Stimulated activated CD8-positive, alpha-beta memory T cell treated with anti-CD3 and anti-CD28 coated beads, Interleukin-4, amount 100 ng/mL, for 48 hours (primary cell): ENCODE data around the gene CDH4.
"Not testable (repeated sequence)": the region's sequence is repeated elsewhere in the genome, so short reads cannot be mapped to it uniquely, and the experiment has no call there.

Experiments used
- DNase-seq: peaks from one replicate; pipeline ENCODE4 v3.0.0-alpha.2; 2020

The CDH4 gene

GRCh38 chr20:61424011-61424627, 172.1 kb downstream of the CDH4 start:
- DNase-seq: no peak

DNA sequence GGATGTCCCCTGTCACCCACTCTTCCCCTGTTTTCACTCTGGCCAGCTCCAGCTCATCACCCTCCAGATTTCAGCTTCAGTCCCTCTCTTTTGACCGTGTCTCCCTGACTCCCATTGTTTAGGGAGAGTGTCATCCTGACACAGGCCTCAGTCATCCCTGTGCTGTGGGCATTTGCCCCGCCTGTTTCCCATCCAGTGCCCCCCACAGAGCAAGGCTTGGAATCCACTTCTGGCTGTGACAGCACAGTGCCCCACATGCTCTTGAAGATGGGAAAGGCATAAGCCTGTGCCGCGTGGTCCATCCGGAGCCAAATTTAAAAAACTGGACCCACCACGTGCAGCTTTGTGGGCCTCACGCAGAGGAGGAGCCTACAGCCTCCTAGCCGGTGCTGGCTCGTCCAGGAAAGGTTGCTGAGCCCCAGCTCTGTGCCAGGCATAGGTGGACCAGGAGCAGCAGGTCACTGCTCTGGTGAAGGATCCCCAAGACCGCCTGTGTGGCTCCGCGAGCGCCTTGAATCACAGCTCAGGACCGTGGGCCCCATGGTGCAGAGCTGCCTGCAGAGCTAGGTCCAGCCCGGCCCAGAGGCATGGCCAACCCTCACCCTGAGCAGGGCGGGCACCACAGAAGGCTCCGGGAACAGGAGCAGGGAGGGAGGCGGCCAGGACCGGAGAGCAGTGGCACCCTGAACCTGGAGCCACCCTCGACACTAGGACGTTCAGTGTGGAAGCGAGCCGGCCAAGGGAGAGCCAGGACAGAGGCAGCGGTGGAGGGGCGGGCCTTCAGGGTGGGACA, 172.8 kb downstream of the CDH4 start:
- DNase-seq: no peak

GRCh38 chr20:61425541-61425991, 173.5 kb downstream of the CDH4 start:
- not testable (repeated sequence) for DNase-seq

- no peak for DNase-seq
Observed at GRCh38 chr20:61426352-61426751, 174.3 kb downstream of the CDH4 start.

- no peak for DNase-seq
Observed at GRCh38 chr20:61429458-61430227, 177.6 kb downstream of the CDH4 start.

DNA sequence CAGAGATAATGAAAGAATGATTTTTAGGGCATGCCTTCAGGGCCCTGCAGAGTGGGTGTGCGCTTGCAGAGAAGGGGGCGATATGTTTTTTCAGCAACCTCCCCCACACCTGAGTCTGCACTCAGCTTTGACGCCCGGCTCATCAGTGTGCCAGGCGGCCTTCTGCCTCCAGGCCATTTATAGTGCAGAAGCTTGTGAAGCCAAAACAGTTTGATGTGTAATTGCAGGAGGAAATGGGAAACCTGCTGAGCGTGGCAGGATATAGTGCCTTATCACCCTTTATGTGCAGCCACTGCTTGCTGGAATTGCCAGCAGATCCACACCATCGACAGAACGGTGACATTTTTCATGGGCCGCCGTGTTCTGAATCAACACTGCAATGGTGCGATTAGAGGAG, 178.2 kb downstream of the CDH4 start:
- no peak for DNase-seq

GRCh38 chr20:61433176-61433575, 181.1 kb downstream of the CDH4 start:
- DNase-seq: no peak

- no peak for DNase-seq
Observed at GRCh38 chr20:61433816-61434215, 181.8 kb downstream of the CDH4 start.

DNA sequence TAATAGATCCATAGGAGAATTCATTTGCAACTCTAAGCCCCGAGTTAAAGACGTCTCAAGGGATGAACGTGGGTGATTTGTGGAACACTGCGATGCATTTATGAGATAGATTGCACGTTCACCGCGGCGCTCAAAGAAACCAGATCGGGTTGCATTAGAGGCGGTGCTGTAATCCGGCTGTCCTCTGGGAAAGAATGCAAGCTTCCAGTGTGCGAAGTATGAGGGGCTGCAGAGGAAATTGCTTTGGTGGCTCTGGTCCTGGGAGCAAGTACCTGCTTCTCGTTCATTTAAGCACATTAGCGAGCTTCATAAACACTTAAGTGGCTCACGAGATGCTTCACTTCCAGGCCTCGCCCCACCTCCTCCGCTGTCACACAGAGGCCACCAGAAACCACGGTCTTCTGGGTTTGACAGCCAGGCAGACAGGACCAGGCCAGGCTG, 182.3 kb downstream of the CDH4 start:
- DNase-seq: no peak

GRCh38 chr20:61435184-61435822, 183.2 kb downstream of the CDH4 start:
- DNase-seq: no peak

- no peak for DNase-seq
Observed at GRCh38 chr20:61435823-61436220, 183.8 kb downstream of the CDH4 start.

- DNase-seq: no peak
Observed at GRCh38 chr20:61436283-61436666, 184.2 kb downstream of the CDH4 start.

- no peak for DNase-seq
Observed at GRCh38 chr20:61436667-61437279, 184.7 kb downstream of the CDH4 start.

GRCh38 chr20:61437280-61438206, 185.5 kb downstream of the CDH4 start:
- DNase-seq: no peak

DNA sequence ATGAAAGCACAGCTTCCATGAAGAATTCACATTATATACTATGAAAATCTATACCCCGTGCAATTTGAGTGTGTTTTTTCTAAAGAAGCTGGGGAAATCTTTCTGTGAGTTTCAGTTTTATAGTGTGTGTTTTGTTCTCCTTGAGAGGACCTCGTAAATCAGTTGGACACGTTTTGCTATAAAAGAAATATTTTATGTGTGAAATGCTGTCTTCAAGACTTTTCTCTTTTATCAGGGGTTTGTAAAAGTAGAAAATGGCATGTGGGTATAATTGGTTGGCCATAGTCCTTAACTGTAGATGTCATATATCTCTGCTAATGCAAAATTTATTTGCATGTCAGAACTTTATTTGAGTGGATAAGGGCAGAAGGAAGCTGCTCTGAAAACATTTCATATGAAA, 186.2 kb downstream of the CDH4 start:
- no peak for DNase-seq

- no peak for DNase-seq
Observed at GRCh38 chr20:61439251-61439650, 187.2 kb downstream of the CDH4 start.

GRCh38 chr20:61440548-61441055, 188.5 kb downstream of the CDH4 start:
- no peak for DNase-seq

DNA sequence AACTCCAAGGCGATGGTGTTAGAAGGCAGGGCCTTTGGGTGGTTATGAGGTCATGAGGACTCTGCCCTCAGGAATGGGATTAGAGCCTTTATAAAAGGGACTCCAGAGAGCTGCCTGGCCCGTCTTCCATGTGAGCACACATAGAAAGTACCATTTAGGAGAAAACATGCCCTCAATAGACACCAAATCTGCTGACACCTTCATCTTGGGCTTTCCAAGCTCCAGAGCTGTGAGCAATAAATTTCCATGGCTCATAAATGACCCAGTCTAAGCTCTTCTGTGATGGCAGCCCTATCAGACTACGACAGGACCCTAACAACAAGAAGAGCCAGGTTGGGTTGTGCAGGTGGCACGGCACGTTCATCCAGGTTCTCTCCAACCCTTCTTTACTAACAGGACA, 189.5 kb downstream of the CDH4 start:
- DNase-seq: no peak

- no peak for DNase-seq
Observed at GRCh38 chr20:61442075-61442670, 190.1 kb downstream of the CDH4 start.

GRCh38 chr20:61442718-61443117, 190.7 kb downstream of the CDH4 start:
- DNase-seq: no peak
